Measurements from ENCODE around the gene NKTR.

- TF ChIP-seq EZH2 (IDR thresholded peaks at IDR 0.05; ENCODE audit: borderline replicate concordance) = no peak
- no peak for TF ChIP-seq CTCF (IDR thresholded peaks at IDR 0.05; ENCODE audit: poor library complexity)
- no peak for TF ChIP-seq EZH2phosphoT487 (IDR thresholded peaks at IDR 0.05; ENCODE audit: low read depth, severe bottlenecking, unreplicated experiment)
Observed at GRCh38 chr3:42663581-42664437, 63.3 kb downstream of the NKTR start.
